ENCODE measurements around the gene GUCY1A2.

Gene GUCY1A2

DNA sequence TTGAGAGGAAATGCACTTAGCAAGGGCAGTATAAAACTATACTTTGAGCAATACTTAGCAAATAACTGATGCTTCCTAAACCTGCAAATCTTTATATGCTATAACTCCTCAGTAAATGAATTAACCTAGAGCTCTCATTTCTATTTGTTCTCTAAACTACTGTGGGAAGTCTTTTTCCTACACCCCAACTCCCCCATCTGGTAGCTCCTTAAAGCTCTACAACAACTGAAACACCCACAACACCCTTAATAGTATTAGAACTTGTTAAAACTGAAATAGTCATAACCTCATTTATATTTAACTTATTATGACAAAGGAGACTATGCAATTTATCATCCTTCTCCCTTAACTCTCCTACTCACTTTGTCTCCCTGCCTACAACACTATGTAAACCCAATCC is 43.4 kb downstream of the GUCY1A2 start:
- Histone ChIP-seq H3K79me1 (ENCODE audit: low read depth, low read length) (no peaks in the 10 kb centered on the region), H3K14ac (ENCODE audit: low read length) (no peak overlapping the region), H3K27me3 (ENCODE audit: control insufficient read depth in 3 of 3, insufficient read depth in 3 of 3, low read depth in 1 of 3, low read length in 3 of 3) (no peaks in the 10 kb centered on the region), H2AK5ac (ENCODE audit: low read depth, low read length) (no peak overlapping the region), H2BK15ac (ENCODE audit: low read length) (no peak overlapping the region), H3K27ac (replicated peaks; ENCODE audit: low read length) (no peak overlapping the region), H2BK120ac (ENCODE audit: low read depth, low read length) (no peak overlapping the region), H3K4me2 (ENCODE audit: insufficient read depth, low read length, poor library complexity, severe bottlenecking) (no peak overlapping the region), H3K4me3 (ENCODE audit: low read length in 2 of 2) (no peak overlapping the region), H3K9me3 (replicated peaks in 1 of 2; ENCODE audit: control insufficient read depth in 2 of 2, insufficient read depth in 1 of 2, low read depth in 1 of 2, low read length in 2 of 2) (no peaks in the 10 kb centered on the region), H2AFZ (ENCODE audit: low read length) (no peak overlapping the region), H3K18ac (ENCODE audit: low read length) (no peak overlapping the region), H2BK5ac (ENCODE audit: low read length) (no peak overlapping the region), H3K4me1 (ENCODE audit: control insufficient read depth in 2 of 2, insufficient read depth in 1 of 2, low read depth in 1 of 2, low read length in 2 of 2) (peaks cover 3 to 7% of the 10 kb centered on the region in 2 donors), H3K4ac (ENCODE audit: low read length) (no peak overlapping the region), H2BK12ac (ENCODE audit: low read length) (no peak overlapping the region), H3K23ac (ENCODE audit: low read depth, low read length, poor library complexity) (no peak overlapping the region), H3K36me3 (replicated peaks in 1 of 2; ENCODE audit: control insufficient read depth in 2 of 2, insufficient read depth in 2 of 2, low read length in 2 of 2) (peaks cover 0 to 11% of the 10 kb centered on the region in 2 donors), H3K9ac (ENCODE audit: low read depth, low read length, poor library complexity) (no peak overlapping the region), H4K8ac (ENCODE audit: low read depth, low read length) (no peak overlapping the region), H4K91ac (ENCODE audit: low read depth, low read length, poor library complexity) (no peak overlapping the region)
- no peak for DNase-seq (ENCODE audit: low spot score)

DNA sequence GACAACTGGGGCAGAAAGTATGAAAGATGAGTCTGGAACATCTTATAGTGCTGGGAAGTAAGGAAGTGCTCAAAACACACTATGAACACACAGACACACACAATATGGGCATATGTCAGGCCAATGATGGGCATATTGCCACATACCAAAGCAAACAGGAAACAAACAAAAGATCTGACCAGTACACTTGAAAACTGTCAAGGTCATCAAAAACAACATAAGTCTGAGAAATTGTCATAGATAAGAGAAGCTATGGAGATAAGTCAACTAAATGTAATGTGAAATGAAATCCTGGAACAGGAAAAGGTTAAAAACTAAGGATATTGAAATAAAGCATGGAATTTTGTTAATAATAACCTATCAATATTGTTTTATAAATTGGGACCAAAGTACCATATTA is 46.4 kb downstream of the GUCY1A2 start:
- H3K18ac ChIP-seq (ENCODE audit: low read length), result no peak overlapping the region
- no peak overlapping the region for H3K23ac ChIP-seq (ENCODE audit: low read depth, low read length, poor library complexity)
- no peak overlapping the region for H3K9ac ChIP-seq (ENCODE audit: low read depth, low read length, poor library complexity)
- H3K4me2 ChIP-seq (ENCODE audit: insufficient read depth, low read length, poor library complexity, severe bottlenecking), result no peak overlapping the region
- no peak overlapping the region for H2AFZ ChIP-seq (ENCODE audit: low read length)
- H3K14ac ChIP-seq (ENCODE audit: low read length), result no peak overlapping the region
- no peaks in the 10 kb centered on the region for H3K79me1 ChIP-seq (ENCODE audit: low read depth, low read length)
- no peak overlapping the region for H4K8ac ChIP-seq (ENCODE audit: low read depth, low read length)
- H2BK12ac ChIP-seq (ENCODE audit: low read length), result no peak overlapping the region
- no peak overlapping the region for H2BK15ac ChIP-seq (ENCODE audit: low read length)
- H2BK5ac ChIP-seq (ENCODE audit: low read length), result no peak overlapping the region
- no peak overlapping the region for H3K4me3 ChIP-seq (ENCODE audit: low read length in 2 of 2)
- no peak overlapping the region for H2AK5ac ChIP-seq (ENCODE audit: low read depth, low read length)
- DNase-seq (ENCODE audit: low spot score), result no peak
- no peak overlapping the region for H3K4ac ChIP-seq (ENCODE audit: low read length)
- no peak overlapping the region for H4K91ac ChIP-seq (ENCODE audit: low read depth, low read length, poor library complexity)
- H3K4me1 ChIP-seq (ENCODE audit: control insufficient read depth in 2 of 2, insufficient read depth in 1 of 2, low read depth in 1 of 2, low read length in 2 of 2), result peaks cover 0 to 9% of the 10 kb centered on the region in 2 donors
- no peaks in the 10 kb centered on the region for H3K9me3 ChIP-seq (replicated peaks in 1 of 2; ENCODE audit: control insufficient read depth in 2 of 2, insufficient read depth in 1 of 2, low read depth in 1 of 2, low read length in 2 of 2)
- no peak overlapping the region for H2BK120ac ChIP-seq (ENCODE audit: low read depth, low read length)
- no peaks in the 10 kb centered on the region for H3K27me3 ChIP-seq (ENCODE audit: control insufficient read depth in 3 of 3, insufficient read depth in 3 of 3, low read depth in 1 of 3, low read length in 3 of 3)
- no peak overlapping the region for H3K27ac ChIP-seq (replicated peaks; ENCODE audit: low read length)
- no peaks in the 10 kb centered on the region for H3K36me3 ChIP-seq (replicated peaks in 1 of 2; ENCODE audit: control insufficient read depth in 2 of 2, insufficient read depth in 2 of 2, low read length in 2 of 2)

DNA sequence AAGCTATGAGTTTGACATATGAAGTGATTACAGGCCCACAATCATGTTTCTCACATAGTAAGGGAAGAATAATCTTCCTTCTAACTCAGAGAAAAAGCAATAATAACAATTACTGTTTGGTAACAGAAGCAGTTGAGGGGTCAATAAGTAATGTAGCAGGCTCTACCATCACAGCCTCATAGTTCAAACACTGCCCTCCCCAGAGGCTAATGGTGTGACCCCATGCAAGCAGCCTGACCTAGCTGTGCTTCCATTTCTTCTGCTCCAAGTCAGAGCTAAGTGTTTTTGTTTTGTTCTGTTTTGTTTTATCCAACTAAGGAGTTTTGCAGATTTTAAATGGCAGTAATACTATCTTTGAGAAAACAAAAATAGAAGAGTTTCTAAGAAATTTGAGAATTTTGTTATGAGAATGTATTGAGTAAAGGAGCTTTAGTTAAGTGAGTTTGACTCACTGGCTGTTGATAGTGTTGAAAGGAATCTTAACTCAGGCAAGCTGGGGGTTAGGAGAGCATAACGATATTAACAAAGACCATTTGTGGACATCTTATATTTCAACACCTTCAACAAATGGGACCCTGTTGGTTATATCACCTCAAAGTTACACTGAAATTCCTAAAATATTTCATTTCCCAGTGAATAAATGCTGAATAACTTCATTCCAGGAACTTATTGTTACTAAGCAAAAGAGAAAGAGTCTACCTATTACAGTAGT is 48.5 kb downstream of the GUCY1A2 start:
- H3K27ac ChIP-seq (replicated peaks; ENCODE audit: low read length), result no peak overlapping the region

DNA sequence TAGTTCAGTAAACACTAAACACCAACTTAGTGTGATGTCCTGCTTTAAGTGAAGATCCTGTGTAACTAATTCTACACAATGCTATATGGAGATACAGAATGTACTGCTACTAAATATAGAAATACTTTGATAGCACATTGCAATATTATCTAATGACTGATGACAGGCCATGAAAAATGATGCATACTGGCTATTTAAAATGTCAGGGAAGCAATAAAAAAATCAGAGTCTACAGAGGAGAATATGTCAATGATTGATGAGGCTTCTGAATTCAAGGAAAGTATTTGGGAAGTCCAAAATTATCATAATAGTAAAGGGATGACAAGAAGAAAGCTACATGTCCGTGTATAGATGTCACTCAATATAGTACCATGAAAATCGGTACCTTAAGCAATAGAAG is 55.3 kb downstream of the GUCY1A2 start:
- no peak overlapping the region for H3K27ac ChIP-seq (replicated peaks; ENCODE audit: low read length)
- no peak overlapping the region for H3K4me2 ChIP-seq (ENCODE audit: insufficient read depth, low read length, poor library complexity, severe bottlenecking)
- no peak overlapping the region for H3K14ac ChIP-seq (ENCODE audit: low read length)
- no peaks in the 10 kb centered on the region for H3K36me3 ChIP-seq (replicated peaks in 1 of 2; ENCODE audit: control insufficient read depth in 2 of 2, insufficient read depth in 2 of 2, low read length in 2 of 2)
- no peak overlapping the region for H2BK5ac ChIP-seq (ENCODE audit: low read length)
- no peaks in the 10 kb centered on the region for H3K79me1 ChIP-seq (ENCODE audit: low read depth, low read length)
- H3K23ac ChIP-seq (ENCODE audit: low read depth, low read length, poor library complexity), result no peak overlapping the region
- H3K27me3 ChIP-seq (ENCODE audit: control insufficient read depth in 3 of 3, insufficient read depth in 3 of 3, low read depth in 1 of 3, low read length in 3 of 3), result no peaks in the 10 kb centered on the region
- DNase-seq (ENCODE audit: low spot score), result no peak
- no peak overlapping the region for H2BK12ac ChIP-seq (ENCODE audit: low read length)
- H4K8ac ChIP-seq (ENCODE audit: low read depth, low read length), result no peak overlapping the region
- no peak overlapping the region for H2BK120ac ChIP-seq (ENCODE audit: low read depth, low read length)
- no peak overlapping the region for H2BK15ac ChIP-seq (ENCODE audit: low read length)
- H4K91ac ChIP-seq (ENCODE audit: low read depth, low read length, poor library complexity), result no peak overlapping the region
- peaks cover 6 to 21% of the 10 kb centered on the region in 2 donors for H3K4me1 ChIP-seq (ENCODE audit: control insufficient read depth in 2 of 2, insufficient read depth in 1 of 2, low read depth in 1 of 2, low read length in 2 of 2)
- H2AFZ ChIP-seq (ENCODE audit: low read length), result no peak overlapping the region
- no peaks in the 10 kb centered on the region for H3K9me3 ChIP-seq (replicated peaks in 1 of 2; ENCODE audit: control insufficient read depth in 2 of 2, insufficient read depth in 1 of 2, low read depth in 1 of 2, low read length in 2 of 2)
- no peak overlapping the region for H3K4me3 ChIP-seq (ENCODE audit: low read length in 2 of 2)
- H2AK5ac ChIP-seq (ENCODE audit: low read depth, low read length), result no peak overlapping the region
- no peak overlapping the region for H3K4ac ChIP-seq (ENCODE audit: low read length)
- no CpG with 5 or more reads among the region's 2 CpGs for WGBS, 2 donors (ENCODE audit: extremely low coverage in 2 of 2, insufficient read length in 2 of 2, insufficient replicate concordance in 1 of 2)
- H3K18ac ChIP-seq (ENCODE audit: low read length), result no peak overlapping the region
- H3K9ac ChIP-seq (ENCODE audit: low read depth, low read length, poor library complexity), result no peak overlapping the region

More for the DNA sequence above, 48.5 kb downstream of the GUCY1A2 start:
- Histone ChIP-seq H3K36me3 (replicated peaks in 1 of 2; ENCODE audit: control insufficient read depth in 2 of 2, insufficient read depth in 2 of 2, low read length in 2 of 2) (no peaks in the 10 kb centered on the region), H3K14ac (ENCODE audit: low read length) (no peak overlapping the region), H3K23ac (ENCODE audit: low read depth, low read length, poor library complexity) (no peak overlapping the region), H2BK5ac (ENCODE audit: low read length) (no peak overlapping the region), H2BK12ac (ENCODE audit: low read length) (no peak overlapping the region), H3K79me1 (ENCODE audit: low read depth, low read length) (no peaks in the 10 kb centered on the region), H2BK15ac (ENCODE audit: low read length) (no peak overlapping the region), H3K9me3 (replicated peaks in 1 of 2; ENCODE audit: control insufficient read depth in 2 of 2, insufficient read depth in 1 of 2, low read depth in 1 of 2, low read length in 2 of 2) (no peaks in the 10 kb centered on the region), H3K4me3 (ENCODE audit: low read length in 2 of 2) (no peak overlapping the region), H2AFZ (ENCODE audit: low read length) (peak overlapping the region; percentile 30), H4K91ac (ENCODE audit: low read depth, low read length, poor library complexity) (no peak overlapping the region), H2AK5ac (ENCODE audit: low read depth, low read length) (no peak overlapping the region), H3K27me3 (ENCODE audit: control insufficient read depth in 3 of 3, insufficient read depth in 3 of 3, low read depth in 1 of 3, low read length in 3 of 3) (no peaks in the 10 kb centered on the region), H2BK120ac (ENCODE audit: low read depth, low read length) (no peak overlapping the region), H3K4me2 (ENCODE audit: insufficient read depth, low read length, poor library complexity, severe bottlenecking) (no peak overlapping the region), H3K4ac (ENCODE audit: low read length) (no peak overlapping the region), H3K18ac (ENCODE audit: low read length) (no peak overlapping the region), H3K4me1 (ENCODE audit: control insufficient read depth in 2 of 2, insufficient read depth in 1 of 2, low read depth in 1 of 2, low read length in 2 of 2) (peaks cover 0 to 9% of the 10 kb centered on the region in 2 donors), H4K8ac (ENCODE audit: low read depth, low read length) (no peak overlapping the region), H3K9ac (ENCODE audit: low read depth, low read length, poor library complexity) (no peak overlapping the region)
- no CpG with 5 or more reads among the region's 1 CpG for WGBS, 2 donors (ENCODE audit: extremely low coverage in 2 of 2, insufficient read length in 2 of 2, insufficient replicate concordance in 1 of 2)
- no peak for DNase-seq (ENCODE audit: low spot score)
